ENCODE data around the gene ZFP42.

DNA sequence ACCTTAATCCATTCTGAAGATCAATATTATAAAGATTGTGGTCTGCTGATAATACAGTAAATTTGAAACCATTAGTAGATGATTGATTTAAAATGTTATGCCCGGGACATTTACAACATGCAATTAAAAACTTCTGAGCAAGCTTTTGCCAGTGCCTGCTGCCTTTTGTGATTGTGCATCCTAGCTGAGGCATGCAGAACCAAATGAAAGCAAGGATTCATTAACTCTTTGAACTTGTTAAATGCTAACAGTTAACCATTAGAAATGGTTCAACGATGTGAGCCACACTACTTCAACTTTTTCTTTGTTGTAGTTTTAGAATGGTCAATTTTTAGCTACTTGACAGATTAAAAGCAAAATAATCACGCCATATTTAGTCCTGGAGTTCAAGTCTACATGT is 51.1 kb downstream of the ZFP42 start:
- TF ChIP-seq, protein P1, sequence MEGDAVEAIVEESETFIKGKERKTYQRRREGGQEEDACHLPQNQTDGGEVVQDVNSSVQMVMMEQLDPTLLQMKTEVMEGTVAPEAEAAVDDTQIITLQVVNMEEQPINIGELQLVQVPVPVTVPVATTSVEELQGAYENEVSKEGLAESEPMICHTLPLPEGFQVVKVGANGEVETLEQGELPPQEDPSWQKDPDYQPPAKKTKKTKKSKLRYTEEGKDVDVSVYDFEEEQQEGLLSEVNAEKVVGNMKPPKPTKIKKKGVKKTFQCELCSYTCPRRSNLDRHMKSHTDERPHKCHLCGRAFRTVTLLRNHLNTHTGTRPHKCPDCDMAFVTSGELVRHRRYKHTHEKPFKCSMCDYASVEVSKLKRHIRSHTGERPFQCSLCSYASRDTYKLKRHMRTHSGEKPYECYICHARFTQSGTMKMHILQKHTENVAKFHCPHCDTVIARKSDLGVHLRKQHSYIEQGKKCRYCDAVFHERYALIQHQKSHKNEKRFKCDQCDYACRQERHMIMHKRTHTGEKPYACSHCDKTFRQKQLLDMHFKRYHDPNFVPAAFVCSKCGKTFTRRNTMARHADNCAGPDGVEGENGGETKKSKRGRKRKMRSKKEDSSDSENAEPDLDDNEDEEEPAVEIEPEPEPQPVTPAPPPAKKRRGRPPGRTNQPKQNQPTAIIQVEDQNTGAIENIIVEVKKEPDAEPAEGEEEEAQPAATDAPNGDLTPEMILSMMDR (IDR thresholded peaks at IDR 0.05; ENCODE audit: low read length) = no peak
- TF ChIP-seq EZH2phosphoT487 (IDR thresholded peaks at IDR 0.05; ENCODE audit: low read length) = no peak
